MCF 10A (cell line): ENCODE data around the gene C4orf36. TPM values are rescaled to one million over a fixed set of nuclear protein-coding genes. Genes with fewer than 3 reads are reported as not detected.
A peak's percentile ranks its signal among the peaks of the same experiment; 100 is the strongest.

ENCODE experiments used
- Bru-seq: library from RNA; stranded (reverse); fragments of 400-500 nt; gene quantifications from one replicate; lab custom pipeline; 2021; lab: Mats Ljungman, UMichigan
- BruChase-seq, 2 experiments: library from RNA; stranded (reverse); fragments of 400-500 nt; gene quantifications; one replicate each; lab custom pipeline; 2021; lab: Mats Ljungman, UMichigan
- BruUV-seq: library from RNA; stranded (reverse); fragments of 400-500 nt; replicated peaks from 2 replicates; lab custom pipeline; 2021; lab: Mats Ljungman, UMichigan
- CTCF ChIA-PET: fragments of 300-600 bp; sonication (Branson Sonifier 250); formaldehyde crosslinking; extraction: SDS; loops from one replicate; lab custom pipeline; 2021; ENCODE audit warnings: antibody characterized with exemption, inconsistent platforms; lab: Yijun Ruan, JAX
- POLR2A ChIA-PET: fragments of 300-600, 350-650 bp; sonication (Branson Sonifier 250); formaldehyde crosslinking; extraction: SDS; loops from one replicate; lab custom pipeline; 2020; ENCODE audit warnings: antibody characterized with exemption, inconsistent platforms; lab: Yijun Ruan, JAX
- DNase-seq: peaks from one replicate; pipeline ENCODE4 v3.0.0-alpha.2; 2018; ENCODE audit not compliant: unreplicated experiment
- H3K27ac Mint-ChIP-seq: one replicate; pipeline ENCODE4 v1.8.0; 2022; ENCODE audit warnings: mild to moderate bottlenecking, low read depth, mixed read lengths; ENCODE audit not compliant: unreplicated experiment
- H3K27me3 Mint-ChIP-seq: one replicate; pipeline ENCODE4 v1.8.0; 2022; ENCODE audit warnings: mixed read lengths; ENCODE audit not compliant: insufficient read depth, unreplicated experiment
- H3K36me3 Mint-ChIP-seq: one replicate; pipeline ENCODE4 v1.8.0; 2022; ENCODE audit warnings: mild to moderate bottlenecking, moderate library complexity, mixed read lengths; ENCODE audit not compliant: insufficient read depth, unreplicated experiment
- H3K4me1 Mint-ChIP-seq: one replicate; pipeline ENCODE4 v1.8.0; 2022; ENCODE audit warnings: mixed read lengths; ENCODE audit not compliant: insufficient read depth, unreplicated experiment
- H3K4me3 Mint-ChIP-seq: one replicate; pipeline ENCODE4 v1.8.0; 2022; ENCODE audit warnings: mild to moderate bottlenecking, moderate library complexity, mixed read lengths; ENCODE audit not compliant: unreplicated experiment
- H3K9me3 Mint-ChIP-seq: one replicate; pipeline ENCODE4 v1.8.0; 2022; ENCODE audit warnings: mixed read lengths; ENCODE audit not compliant: unreplicated experiment
- intact Hi-C: fragments of 100-400 bp; cut with micrococcal nuclease; formaldehyde crosslinking; loops from 2 replicates; pipeline ENCODE4 v1.14.1; 2022
- long read RNA-seq: library from polyadenylated mRNA; stranded (forward); transcript quantifications from one replicate; pipeline ENCODE4 v2.0.0, GENCODE V29; 2022
- total RNA-seq: library from RNA; stranded (reverse); gene quantifications from 2 replicates; pipeline ENCODE4 v1.2.3, GENCODE V29; 2022
- TF ChIP-seq, protein P1 (sequence below): fragments of 200-600 bp; IDR thresholded peaks from one replicate; pipeline ENCODE4 v1.8.0; 2022; ENCODE audit warnings: antibody characterized with exemption, mild to moderate bottlenecking; ENCODE audit not compliant: unreplicated experiment

Gene C4orf36, protein sequence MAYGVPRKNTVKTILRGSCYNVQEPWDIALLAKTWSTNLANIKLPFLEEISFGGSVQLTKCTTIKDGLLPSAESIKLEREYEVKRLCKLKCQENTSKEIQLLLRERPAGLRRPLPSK
- total RNA-seq (2.9 and 3.5 TPM in 2 replicates), Bru-seq, nascent RNA (percentile 42 among the genes with signal in this experiment), BruChase-seq, experiment 1, labeled RNA remaining after a 6-hour chase (percentile 43 among the genes with signal in this experiment), BruChase-seq, experiment 2, labeled RNA remaining after a 2-hour chase (percentile 43 among the genes with signal in this experiment)
- long read RNA-seq, partial matches to known transcripts = 1 of 7 reads
- long read RNA-seq, other reads (novel, unspliced or antisense) = 5 of 7 reads

DNA sequence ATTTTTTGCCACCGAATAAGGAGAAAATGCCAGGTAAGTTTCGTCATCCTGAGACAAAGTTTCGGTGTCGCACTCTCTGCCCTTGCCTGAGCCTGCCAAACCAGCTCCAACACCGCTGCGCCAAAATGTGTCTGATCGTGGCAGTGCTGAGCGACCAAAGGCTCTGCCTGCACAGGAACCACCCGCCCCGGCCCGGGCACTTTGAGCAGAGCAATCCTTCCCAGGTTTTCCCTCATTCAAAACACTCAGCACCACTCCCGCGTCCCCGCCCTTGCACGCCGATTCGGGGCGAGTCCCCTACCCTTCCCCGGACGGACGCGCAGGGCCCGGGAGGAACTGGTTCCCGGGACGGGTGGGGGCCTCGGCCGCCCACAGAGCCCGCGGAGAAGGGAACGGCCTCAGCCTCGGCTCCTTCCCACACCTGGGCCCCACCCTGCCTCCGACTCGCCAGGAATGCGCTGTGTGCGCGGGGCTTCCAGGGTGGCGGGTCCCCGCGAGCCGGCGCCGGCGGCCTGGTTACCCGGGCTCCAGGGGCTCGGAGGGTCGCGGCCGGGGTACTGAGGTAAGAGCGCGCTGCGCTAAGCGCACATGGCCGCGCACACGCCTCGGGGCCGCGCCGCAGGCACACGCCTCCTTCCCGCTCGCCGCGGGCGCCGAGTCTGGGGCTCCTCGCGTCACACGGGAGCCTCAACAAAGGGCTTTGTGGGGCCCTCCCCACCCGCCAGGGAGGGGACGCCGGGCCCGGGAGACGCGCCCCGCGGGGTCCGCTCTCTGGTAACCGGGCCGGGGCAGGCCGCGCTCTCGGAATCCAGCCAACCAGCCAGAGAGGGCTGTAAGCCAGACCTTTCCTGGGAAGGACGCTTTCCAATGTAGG is at the start of gene C4orf36:
TSS of gene C4orf36 (minus strand) at position 661 of the 874 bp plus-strand sequence. CDS start 902 bp downstream, outside the sequence.
- POLR2A ChIA-PET = interaction anchor here (0.6 to 3.4 kb wide), 19 partner anchors 9 to 396 kb away, joined by 3 to 41 read pairs (median 4); partner anchors contain the start of gene PTPN13
- H3K27me3 Mint-ChIP-seq = no peaks in the 10 kb centered on the region
- H3K4me1 Mint-ChIP-seq = peaks cover 17% of the 10 kb centered on the region
- H3K9me3 Mint-ChIP-seq = no peaks in the 10 kb centered on the region
- TF ChIP-seq, protein P1, sequence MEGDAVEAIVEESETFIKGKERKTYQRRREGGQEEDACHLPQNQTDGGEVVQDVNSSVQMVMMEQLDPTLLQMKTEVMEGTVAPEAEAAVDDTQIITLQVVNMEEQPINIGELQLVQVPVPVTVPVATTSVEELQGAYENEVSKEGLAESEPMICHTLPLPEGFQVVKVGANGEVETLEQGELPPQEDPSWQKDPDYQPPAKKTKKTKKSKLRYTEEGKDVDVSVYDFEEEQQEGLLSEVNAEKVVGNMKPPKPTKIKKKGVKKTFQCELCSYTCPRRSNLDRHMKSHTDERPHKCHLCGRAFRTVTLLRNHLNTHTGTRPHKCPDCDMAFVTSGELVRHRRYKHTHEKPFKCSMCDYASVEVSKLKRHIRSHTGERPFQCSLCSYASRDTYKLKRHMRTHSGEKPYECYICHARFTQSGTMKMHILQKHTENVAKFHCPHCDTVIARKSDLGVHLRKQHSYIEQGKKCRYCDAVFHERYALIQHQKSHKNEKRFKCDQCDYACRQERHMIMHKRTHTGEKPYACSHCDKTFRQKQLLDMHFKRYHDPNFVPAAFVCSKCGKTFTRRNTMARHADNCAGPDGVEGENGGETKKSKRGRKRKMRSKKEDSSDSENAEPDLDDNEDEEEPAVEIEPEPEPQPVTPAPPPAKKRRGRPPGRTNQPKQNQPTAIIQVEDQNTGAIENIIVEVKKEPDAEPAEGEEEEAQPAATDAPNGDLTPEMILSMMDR = no peak
- peak within 1 kb of the TSS; percentile 82 for H3K4me3 Mint-ChIP-seq
- peak within 1 kb of the TSS; percentile 86 for H3K27ac Mint-ChIP-seq
- BruUV-seq = no TSS peak
- peak; percentile 86 for DNase-seq
- CTCF ChIA-PET = interaction anchor here (1.6 to 5.3 kb wide), 3 partner anchors 62 to 393 kb away, joined by 4 to 46 read pairs (median 11); no protein-coding TSS in a partner anchor
- intact Hi-C loops = loop anchor here (1.0 to 10.0 kb wide), 2 partner anchors 61 to 87 kb away; no protein-coding TSS in a partner anchor
- H3K36me3 Mint-ChIP-seq = no peaks in the 10 kb centered on the region

DNA sequence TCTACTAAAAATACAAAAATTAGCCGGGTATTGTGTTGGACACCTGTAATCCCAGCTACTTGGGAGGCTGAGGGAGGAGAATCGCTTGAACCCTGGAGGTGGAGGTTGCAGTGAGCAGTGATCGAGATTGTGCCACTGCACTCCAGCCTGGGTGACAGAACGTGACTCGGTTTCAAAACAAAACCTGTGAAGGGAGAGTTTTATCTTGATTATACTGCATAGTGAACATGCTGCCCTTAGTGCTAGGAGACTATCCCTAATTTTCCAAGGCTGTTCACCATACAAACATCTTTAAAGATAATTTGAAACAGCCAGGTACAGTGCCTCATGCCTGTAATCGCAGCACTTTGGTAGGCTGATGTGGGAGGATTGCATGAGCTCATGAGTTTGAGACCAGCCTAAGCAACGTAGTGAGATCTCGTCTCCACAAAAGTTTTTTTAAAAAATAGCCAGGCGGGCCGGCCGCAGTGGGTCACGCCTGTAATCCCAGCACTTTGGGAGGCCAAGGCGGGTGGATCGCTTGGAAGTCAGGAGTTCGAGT is 48.8 kb upstream of the C4orf36 start:
- POLR2A ChIA-PET = interaction anchor here (1.4 to 11.3 kb wide), 5 partner anchors 11 to 67 kb away, joined by 4 to 256 read pairs (median 7); no protein-coding TSS in a partner anchor
- peaks cover 30% of the 10 kb centered on the region for H3K4me1 Mint-ChIP-seq

DNA sequence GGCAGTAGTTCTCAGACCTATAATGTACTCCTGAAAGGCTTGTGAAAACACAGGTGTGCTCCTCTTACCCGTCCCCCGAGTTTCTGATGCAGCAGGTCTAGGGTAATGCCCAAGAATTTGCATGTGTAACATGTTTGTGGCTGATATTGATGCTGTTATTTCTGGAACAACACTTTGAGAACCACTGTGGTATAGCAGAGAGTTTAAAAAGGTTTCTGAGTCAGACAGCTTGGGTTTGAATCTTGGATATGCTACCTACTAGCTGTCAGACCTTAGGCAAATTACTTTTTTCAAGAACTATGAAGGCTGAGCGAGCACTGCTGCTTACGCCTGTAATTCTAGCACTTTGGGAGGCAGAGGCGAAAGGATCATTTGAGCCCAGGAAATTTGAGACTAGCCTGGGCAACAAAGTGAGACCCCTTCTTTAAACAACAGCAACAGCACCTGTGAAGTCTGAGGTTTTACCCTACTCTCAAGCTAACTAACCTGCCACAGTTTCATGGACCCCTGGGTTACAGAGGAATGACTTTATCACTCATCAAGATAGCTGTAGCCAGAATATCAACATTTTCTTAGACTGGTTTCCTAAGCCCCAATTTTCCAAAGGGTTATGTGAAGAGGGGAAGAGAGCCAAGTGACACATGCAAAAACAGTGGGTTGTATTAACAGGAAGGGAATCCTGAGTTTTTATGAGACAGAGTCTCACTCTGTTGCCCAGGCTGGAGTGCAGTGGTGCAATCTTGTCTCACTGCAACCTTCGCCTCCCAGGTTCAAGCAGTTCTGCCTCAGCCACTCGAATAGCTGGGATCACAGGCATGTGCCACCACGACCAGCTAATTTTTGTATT is 47.7 kb upstream of the C4orf36 start:
- no TSS peak for BruUV-seq
- H3K9me3 Mint-ChIP-seq = no peaks in the 10 kb centered on the region
- H3K36me3 Mint-ChIP-seq = peaks cover 12% of the 10 kb centered on the region
- no peak for DNase-seq
- peak overlapping the region; percentile 27 for H3K27ac Mint-ChIP-seq
- H3K27me3 Mint-ChIP-seq = no peaks in the 10 kb centered on the region
- peaks cover 28% of the 10 kb centered on the region for H3K4me1 Mint-ChIP-seq
- ChIA-PET CTCF (interaction anchor here (0.6 to 2.0 kb wide), 4 partner anchors 12 to 498 kb away, joined by 4 to 7 read pairs (median 6); no protein-coding TSS in a partner anchor), POLR2A (interaction anchor here (1.7 to 11.3 kb wide), 3 partner anchors 12 to 68 kb away, joined by 4 to 256 read pairs (median 111); no protein-coding TSS in a partner anchor)
- TF ChIP-seq, protein P1 = no peak
- intact Hi-C loops = no loop called here
- H3K4me3 Mint-ChIP-seq = peak overlapping the region; percentile 31

More for the DNA sequence above, 48.8 kb upstream of the C4orf36 start:
- TF ChIP-seq, protein P1 = no peak
- Mint-ChIP-seq H3K27ac (peak overlapping the region; percentile 27), H3K4me3 (no peak overlapping the region), H3K36me3 (peaks cover 16% of the 10 kb centered on the region), H3K27me3 (no peaks in the 10 kb centered on the region), H3K9me3 (no peaks in the 10 kb centered on the region)
- intact Hi-C loops = no loop called here
- CTCF ChIA-PET = interaction anchor here (0.5 kb wide), 1 partner anchor 8 kb away, joined by 3 read pairs; no protein-coding TSS in a partner anchor
- BruUV-seq = no TSS peak
- no peak for DNase-seq
